NCI-H345 (cell line): ENCODE results near the gene GNA14.
"Not testable (repeated sequence)": the region's sequence is repeated elsewhere in the genome, so short reads cannot be mapped to it uniquely, and the experiment has no call there.

ENCODE experiments used
- DNase-seq: peaks from one replicate; lab custom pipeline; 2025; lab: John Stamatoyannopoulos, UW

GNA14 gene

DNA sequence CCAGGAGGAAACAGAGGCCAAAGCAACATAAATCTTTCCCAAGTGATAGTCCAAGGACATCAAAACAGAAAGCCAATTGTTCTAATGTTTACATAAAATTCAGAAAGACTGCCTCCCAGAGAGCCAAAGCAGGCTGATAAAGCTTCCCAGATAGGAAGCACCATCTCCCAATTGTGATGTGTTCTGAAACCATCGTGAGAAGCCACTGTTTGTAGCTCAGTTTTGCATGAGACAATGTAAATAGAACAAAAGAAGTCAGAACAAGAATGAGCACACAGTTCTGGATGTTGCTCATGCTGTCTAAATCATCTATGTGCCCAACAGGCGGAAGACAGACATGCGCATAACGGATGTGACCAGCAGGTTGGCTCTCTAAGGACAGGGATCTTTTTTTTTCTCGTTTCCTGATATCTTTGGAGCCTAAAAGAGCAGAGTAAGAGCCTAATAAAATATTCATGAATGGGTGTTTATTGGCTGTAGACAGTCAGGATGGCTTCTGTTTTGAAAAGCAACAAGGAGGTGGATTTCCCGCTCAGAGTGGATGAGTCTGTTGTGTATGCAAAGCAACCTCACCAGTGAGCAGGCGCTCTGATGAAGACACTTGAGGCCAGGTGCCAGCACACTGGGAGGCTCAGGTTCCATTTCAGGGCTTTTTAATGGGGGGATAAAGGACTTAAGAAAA is 113.6 kb downstream of the GNA14 start:
- peak; percentile 60 for DNase-seq

DNA sequence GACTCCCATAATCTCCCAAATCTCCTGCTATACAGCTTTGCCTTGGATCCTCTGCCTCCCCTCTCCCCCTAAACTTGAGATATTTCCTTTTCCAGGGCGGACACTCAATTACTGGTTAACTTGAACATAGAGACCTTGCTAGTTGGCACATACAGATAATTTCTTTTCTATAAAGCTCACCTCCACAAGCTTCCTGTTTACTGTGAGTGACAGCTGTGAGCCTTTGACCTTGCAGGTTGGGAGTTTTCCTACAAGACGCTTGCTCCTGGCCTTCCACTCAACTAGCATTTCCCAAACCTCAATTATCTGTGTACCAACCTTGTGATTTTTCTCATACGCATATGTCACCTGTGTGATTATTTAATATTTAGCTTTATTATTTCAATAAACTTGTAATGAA is 114.5 kb downstream of the GNA14 start:
- DNase-seq, result no peak

DNA sequence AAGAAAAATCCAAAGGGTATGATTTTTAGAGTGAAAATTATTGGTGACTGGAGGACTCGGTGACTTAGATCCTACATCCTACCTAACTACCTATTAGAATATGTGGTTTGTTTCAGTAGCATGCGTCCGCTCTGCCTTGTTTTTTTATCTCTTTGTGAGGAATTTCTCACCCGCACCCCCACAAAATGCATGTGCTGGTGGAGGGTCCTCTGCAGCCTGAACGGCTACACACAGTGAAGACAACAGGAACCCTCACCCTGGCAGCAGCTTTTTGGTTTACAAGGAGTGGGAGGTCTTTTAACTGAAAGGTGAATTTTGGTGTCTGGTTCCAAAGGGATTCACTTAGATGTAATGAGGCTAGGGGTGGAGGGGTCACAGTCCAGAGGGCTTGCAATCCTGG is 115.5 kb downstream of the GNA14 start:
- DNase-seq, result no peak

DNA sequence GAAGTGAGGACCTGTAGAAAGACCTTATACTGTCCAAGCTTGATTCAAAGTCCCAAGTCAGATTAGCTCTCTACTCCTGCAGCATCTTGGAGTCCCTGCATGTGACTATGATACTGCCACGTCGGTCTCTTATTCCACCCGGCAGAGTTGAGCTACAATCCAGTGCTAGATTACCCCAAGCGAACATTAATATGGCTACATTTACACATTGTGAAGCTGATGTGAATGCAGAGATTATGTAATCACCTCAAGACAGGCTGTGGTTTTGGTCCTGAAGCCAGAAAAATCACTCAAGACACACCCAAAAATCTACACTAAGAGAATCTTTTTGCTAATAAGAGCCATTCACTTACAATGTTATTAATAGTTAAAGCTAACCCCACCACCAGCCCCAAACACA is 116.7 kb downstream of the GNA14 start:
- DNase-seq, result no peak

DNA sequence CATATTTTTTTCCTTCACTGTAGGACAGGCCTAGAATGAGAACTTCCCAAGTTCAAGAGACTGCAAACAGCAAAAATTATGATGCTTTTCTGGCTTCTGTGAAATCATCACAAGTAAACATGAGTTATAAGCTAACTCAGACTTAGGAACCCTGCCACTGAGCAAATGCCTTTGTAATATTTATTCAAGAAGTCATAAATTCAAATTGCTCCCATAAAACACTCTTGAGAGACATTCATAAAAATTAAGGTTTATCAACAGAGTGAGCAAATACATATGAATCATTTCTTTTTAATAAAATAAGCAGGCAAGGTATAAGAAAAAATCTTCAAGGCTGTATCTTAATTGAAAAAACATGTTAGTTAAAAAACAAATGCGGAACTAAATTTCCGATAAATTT is 124.2 kb downstream of the GNA14 start:
- no peak for DNase-seq

DNA sequence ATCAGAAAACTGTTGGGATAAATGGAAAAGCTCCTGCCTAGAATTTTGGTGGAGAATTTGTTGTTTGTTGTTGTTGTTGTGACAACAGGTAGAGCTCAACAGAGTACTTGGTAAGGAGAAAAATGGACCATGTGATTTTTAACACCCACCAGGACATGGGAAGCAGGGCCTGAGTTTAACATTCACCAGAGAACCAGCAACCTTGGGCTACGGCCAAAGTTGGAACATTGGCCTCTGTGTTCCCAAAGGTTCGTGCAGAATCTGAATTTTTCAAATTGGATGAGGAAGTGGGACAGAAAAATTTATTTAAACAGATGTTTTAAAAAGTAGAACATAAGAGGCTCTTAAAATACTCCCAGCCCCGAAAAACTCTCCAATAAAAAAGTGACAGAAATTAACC is 127.0 kb downstream of the GNA14 start:
- no peak for DNase-seq

DNA sequence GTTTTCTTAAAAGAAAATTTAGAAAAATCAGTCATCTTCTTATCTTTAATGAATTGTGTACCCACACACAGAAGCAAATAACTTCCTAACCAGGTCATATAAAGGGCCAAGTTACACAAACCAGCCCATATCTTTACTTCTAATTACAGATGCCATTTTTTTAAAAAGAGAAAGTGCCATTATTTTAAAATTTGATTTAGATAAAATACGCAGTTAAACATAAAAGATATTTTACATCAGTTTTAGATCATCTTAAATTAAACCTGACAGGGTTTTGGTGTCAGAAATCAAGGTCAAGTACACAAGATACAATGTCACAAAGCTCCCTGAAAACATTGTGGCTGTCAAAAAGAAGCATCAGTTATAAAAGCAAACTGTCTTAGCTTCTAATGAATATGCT is 129.4 kb downstream of the GNA14 start:
- no peak for DNase-seq

DNA sequence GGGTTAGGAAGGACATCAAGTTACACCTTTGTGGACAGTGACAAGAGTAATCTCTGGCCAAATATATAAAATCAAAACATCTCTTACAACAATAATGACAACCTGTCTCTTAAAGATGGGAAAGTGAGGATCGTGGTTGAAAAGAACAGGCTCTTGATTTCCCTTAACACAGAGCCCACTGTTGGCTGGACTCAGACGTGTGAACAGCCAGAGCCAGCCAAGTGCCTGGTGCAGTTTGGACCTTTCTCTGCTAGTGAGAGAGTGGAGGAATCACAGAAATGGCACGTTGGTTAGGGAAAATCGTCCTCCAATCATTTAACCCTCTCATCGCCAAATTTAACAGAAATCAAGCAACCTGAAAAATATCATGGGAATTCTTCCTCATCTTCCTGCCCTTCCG is 131.3 kb downstream of the GNA14 start:
- no peak for DNase-seq

DNA sequence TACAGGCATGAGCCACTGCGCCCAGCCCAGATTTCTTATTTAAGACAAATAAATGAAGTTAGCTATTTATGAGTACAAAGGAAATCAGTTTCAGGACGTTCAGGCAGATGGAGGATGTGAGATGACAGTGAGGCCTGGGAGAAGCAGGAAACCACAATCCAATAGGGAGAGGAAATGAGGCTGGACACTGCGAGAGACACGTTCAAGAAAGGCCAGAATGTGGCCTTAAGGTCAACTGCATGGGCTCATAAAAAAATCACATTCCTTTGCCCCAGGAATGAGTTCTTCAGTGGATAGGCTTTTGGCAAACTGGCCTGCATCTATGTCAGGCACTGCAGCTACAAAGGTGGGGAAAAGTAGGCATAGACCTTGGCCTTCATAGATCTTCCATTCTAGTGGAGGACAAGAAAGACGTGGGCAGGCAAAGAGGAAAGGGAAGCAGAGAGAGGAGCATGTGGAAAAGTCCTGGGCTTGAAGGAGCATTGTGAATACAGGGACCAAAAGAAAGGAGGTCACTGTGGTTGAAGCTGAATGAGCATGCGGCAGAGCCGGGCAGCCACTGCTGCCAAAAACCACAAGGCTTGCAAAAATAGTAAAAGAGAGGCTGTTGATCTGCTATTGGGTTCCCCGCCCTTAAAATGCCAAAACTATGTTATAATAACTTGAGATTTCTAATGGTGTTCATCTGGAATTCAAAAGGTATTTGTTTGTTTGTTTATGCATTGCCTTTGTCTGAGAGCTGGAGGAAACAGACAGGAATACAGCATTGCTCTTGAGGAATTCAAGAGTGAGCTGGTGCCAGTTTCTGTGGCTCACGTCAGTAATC is 133.0 kb downstream of the GNA14 start:
- DNase-seq, result no peak

DNA sequence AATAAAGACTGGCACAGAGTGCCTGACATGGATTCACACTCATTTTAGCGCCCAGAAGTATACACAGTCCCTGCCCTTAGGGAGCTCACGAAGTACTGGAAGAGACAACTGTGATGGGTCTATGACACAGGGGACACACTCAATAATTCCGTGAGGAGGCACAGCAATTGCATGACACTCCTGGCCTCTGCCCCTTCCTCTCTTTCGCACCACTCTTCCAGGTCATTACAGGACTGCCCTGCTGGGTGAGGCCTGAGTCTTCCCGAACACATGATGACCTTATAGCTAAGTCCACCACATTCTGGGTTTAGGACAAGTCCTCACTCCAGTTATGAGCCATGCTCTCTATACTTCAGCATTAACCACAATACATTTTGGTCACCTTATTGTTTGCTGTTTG is 134.7 kb downstream of the GNA14 start:
- no peak for DNase-seq

DNA sequence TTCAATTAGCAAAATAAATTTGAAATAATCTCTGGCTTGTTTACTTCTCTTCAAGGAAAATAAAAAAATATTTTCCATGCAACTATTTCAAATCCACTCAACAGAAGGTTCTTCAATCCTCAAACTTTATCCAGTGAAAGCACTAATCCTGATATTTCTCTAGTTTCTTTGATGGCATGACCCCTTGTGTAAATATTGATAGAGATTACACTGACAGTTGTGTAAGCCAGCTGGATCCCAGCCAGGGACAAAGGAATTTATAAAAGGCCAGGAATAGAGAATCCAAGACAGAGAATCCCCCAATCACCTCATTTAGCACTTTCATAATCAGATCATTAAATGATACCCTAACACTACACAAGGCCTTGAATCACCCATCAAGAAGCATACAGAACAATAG is 135.2 kb downstream of the GNA14 start:
- peak; percentile 42 for DNase-seq

DNA sequence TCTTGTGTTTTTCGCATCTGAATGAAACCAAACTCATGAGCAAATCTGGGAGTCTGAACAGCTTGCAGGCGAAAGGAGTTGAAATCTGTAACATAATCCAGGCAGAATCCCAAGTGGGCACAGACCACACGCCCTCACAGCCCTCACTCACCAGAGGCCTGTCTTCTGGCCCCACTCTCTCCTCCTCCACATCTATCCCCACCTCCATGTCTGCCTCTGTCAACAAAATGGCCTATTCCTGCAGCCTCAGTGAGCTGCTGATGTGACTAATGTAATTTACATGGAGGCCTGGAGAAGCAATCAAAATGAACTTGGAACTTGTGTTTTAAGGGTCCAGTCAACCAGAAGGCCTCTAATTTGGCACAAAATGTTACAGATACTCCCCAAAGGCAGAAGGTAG is 136.6 kb downstream of the GNA14 start:
- no peak for DNase-seq

DNA sequence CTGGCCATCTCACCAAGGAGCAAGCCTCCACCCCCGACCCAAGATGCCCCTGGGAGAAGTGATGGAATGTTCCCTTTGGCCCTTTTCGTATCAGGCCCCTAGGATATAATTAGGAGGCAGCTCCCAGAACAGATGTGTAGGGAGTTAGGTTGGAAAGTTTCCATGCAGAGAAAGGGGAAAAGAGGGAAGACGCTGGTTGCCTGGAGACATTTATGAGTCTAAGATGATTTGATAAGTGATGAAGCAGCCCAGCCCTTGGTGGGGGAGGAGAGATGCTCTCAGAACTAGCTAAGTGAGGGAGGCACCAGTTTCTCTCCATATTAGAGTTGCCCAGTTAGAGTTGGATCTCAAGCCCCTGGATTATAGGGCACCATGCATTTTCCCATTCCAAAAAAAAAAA is 137.5 kb downstream of the GNA14 start:
- no peak for DNase-seq

DNA sequence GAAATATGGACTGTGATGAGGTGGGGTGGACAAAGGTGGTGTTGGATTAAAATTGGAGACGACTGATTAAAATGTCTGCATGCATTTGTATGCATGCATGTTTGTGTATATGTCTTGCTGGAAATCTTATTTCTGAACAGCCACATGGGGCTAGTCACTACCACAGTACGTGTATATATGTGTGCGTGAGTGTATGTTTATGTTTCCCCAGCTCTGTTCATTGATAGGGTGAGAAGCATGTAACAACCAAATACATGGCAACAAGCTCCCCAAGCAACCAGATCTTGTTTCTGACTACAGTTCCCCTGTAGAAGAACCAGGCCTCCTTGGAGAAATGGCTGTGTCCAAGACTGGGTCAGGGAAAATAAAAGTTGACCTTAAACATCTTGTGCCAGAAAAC is 139.7 kb downstream of the GNA14 start:
- no peak for DNase-seq

DNA sequence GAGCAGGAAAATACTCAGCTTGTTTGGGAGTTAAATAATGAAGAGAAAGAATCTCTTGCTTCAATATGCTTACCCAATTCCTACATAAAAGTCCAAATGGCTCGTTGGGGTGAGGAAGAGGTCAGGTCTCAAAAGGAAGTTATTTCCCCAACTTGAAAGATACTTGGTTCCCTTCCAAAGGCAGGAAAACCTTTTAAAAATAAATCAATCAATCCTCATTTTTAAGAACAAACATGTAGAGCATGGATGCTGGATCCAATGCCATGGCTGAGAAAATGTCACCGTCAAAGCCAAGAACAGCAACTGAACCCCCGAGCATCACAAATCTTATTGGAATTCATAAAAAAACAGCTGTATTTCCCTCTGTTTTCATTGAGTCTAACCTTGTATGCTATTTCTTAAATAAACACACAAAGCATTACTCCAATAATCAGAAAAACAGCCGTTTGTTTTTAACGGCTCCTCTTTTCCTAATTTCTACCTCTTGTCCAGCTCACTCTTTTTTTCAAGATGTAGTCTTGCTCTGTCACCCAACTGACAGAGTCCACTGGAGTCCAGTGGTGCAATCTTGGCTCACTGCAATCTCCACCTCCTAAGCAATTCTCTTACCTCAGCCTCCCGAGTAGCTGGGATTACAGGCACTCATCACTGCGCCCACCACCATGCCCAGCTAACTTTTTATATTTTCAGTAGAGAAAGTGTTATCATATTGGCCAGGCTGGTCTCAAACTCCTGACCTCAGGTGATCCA is 140.7 kb downstream of the GNA14 start:
- no peak for DNase-seq

DNA sequence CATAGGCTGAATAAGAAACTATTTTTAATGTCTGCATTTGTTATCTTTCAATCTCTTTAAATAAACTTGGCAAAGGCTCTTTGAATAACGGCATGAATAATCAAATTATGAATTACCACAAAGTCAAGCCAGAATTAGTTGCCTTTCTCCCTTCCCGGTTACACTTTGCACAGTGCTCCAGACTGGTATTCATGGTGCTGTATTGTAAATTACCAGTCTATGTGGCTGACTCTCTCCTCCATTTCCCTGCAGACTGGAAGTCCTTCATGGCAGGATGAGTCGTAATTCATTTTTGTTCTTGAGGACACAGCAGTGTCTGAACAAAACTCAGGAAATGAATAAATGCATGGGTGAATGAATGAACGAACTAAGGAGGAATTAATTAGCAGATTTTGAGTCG is 142.9 kb downstream of the GNA14 start:
- no peak for DNase-seq

DNA sequence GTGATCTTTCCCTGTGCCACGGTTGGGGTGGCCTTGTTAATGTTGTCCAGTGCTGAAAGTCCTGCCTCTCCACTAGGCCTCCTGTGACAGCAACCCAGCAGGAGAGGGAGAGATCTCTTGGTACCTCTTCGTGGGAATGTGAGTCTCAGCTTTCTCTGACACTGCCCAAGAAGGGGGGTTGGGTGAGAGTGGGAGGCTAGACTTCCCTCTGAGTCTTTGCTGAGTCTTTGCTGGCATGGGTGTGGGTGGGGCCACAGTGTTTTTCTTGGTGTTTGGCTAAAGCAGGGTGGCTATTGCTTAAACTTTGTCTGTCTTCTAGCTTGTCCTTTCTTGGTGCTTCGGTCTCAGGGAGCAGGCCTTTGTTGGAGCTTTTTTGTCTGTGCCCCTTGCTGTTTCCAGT is 145.6 kb downstream of the GNA14 start:
- DNase-seq, result no peak

DNA sequence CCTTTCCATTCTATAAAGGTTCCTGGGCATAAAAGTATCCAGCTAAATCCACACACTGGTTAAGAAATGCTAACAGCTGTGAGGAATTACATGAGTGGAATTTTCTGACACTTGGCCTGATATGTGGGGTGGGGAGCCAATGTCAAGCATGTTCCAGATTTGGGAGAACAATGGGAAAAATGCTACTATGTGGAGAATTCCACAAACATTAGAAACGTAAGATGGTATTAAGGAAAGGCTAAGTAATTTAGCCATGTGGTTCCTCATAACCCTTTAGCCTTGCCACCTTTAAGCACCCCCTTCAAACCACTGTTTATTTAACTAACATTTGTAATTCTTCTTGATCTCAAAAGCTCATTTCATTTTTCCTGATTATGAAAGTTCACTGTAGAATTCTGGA is 149.2 kb downstream of the GNA14 start:
- DNase-seq, result no peak

DNA sequence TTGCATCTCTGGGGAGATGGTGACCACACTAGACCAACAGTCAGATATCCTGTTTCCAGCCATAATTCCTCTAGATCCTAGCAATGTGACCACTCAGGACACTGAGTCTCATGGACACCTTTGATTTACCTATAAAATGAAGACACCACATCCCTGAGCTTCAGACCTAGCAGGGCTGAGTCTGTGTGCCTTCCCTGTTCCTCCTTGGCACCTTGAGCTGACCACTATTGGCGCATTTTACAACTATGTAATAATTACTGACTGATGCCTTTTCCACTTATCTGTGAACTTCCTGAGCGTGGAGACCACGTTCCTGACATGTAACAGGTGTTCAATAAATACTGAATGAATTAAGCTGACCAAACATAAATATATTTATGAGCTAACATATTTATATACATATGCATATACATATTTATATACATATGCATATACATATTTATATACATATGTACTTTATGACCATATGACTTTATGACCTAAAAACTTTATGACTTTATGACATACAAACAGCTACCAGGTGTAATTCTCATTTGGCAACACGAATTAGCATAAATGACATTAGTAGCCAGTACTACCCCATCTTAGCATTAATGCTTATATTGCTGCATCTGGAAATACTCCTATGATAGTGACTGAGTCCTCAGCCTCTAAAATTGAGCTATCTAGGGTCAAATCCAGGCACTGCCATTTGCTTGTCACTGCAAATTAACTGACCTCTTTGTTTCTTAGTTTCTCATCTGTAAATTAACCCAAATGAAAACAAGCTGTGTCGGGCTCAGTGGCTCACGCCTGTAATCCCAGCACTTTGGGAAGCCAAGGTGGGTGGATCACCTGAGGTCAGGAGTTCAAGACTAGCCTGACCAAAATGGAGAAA is 150.6 kb downstream of the GNA14 start:
- DNase-seq, result no peak

DNA sequence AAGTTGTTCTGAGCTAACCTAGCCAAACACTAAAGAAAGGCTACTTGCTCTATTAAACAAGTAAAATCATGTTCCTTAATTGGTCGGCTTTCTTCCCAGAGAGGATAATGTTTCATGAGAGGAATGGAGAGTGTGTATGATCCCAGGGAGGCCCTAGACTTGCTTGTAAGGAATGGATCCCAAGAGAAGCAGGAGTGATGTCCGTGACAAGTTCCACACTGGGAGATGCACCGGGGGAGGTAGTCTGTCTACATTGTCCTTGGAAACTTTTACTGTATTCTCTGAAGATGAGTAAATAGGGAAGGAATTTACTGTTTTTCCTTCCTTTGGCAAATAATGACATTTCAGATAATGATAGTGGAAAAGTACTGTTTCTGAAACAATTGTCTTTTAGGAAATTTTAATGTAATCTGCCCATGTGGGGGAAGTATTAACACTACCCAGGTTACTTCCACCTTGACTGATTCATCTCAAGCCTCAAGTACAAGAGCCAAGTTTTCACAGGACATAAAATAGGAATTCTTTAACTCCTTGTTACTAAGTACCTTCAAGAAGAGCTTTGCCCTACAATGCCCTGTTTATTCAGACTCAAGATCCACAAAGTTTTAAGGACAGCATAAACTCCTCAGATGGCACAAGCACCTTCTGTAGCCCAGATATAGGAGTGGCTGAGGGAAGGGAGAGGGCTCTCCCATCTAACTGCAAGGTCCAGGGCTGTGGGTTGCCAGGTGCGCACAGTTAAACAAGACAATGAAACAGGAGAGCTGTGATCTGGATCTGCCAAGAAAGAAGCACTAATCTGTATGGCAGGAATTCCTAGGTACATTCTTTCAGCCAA is 152.1 kb downstream of the GNA14 start:
- DNase-seq, result no peak

DNA sequence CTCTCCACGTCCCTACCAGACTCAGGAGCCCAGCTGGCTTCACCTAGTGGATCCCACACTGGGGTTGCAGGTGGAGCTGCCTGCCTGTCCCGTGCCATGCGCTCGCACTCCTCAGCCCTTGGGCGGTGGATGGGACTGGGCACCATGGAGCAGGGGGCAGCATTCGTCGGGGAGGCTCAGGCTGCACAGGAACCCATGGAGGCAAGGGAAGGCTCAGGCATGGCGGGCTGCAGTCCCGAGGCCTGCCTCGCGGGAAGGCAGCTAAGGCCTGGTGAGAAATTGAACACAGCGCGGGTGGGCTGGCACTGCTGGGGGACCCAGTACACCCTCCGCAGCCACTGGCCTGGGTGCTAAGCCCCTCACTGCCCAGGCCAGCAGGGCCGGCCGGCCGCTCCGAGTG is 157.8 kb downstream of the GNA14 start:
- DNase-seq, result not testable (repeated sequence)
